IMR-90 (cell line): ENCODE results near the gene ATF1.
"Not testable (repeated sequence)": the region's sequence is repeated elsewhere in the genome, so short reads cannot be mapped to it uniquely, and the experiment has no call there.

Experiments
- CEBPB ChIP-seq: IDR thresholded peaks from 2 replicates; pipeline ENCODE4 v1.6.1; 2012; ENCODE audit warnings: low read depth, low read length, improper control_type of control experiment
- MAFK ChIP-seq: IDR thresholded peaks from 2 replicates; pipeline ENCODE4 v1.6.1; 2012; ENCODE audit warnings: low read depth, low read length, improper control_type of control experiment
- MXI1 ChIP-seq: IDR thresholded peaks from 2 replicates; pipeline ENCODE4 v1.6.1; 2012; ENCODE audit warnings: low read depth, mild to moderate bottlenecking, low read length, moderate library complexity, borderline replicate concordance
- POLR2A ChIP-seq: IDR thresholded peaks from 2 replicates; pipeline ENCODE4 v1.6.1; 2012; ENCODE audit warnings: mild to moderate bottlenecking, low read depth, low read length
- SMC3 ChIP-seq: fragments of 150-350 bp; IDR thresholded peaks from 2 replicates; pipeline ENCODE4 v1.6.1; 2016; ENCODE audit warnings: low read depth, mild to moderate bottlenecking, antibody characterized with exemption, low read length, moderate library complexity
- TF ChIP-seq, protein P1 (sequence below): conservative IDR thresholded peaks from 2 replicates; pipeline ENCODE4 v1.5.1; 2012; ENCODE audit warnings: mild to moderate bottlenecking, low read depth, low read length, improper control_type of control experiment

DNA sequence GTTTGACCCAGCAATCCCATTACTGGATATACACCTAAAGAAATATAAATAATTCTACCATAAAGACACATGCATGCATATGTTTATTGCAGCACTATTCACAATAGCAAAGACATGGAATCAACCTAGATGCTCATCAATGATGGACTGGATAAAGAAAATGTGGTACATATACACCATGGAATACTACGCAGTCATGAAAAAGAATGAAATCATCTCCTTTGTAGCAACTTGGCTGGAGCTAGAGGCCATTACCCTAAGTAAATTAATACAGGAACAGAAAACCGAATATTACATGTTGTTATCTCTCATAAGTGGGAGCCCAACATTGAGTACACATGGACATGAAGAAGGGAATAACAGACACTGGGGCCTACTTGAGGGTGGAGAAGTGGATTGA is 91.8 kb downstream of the ATF1 start:
- TF ChIP-seq, protein P1, sequence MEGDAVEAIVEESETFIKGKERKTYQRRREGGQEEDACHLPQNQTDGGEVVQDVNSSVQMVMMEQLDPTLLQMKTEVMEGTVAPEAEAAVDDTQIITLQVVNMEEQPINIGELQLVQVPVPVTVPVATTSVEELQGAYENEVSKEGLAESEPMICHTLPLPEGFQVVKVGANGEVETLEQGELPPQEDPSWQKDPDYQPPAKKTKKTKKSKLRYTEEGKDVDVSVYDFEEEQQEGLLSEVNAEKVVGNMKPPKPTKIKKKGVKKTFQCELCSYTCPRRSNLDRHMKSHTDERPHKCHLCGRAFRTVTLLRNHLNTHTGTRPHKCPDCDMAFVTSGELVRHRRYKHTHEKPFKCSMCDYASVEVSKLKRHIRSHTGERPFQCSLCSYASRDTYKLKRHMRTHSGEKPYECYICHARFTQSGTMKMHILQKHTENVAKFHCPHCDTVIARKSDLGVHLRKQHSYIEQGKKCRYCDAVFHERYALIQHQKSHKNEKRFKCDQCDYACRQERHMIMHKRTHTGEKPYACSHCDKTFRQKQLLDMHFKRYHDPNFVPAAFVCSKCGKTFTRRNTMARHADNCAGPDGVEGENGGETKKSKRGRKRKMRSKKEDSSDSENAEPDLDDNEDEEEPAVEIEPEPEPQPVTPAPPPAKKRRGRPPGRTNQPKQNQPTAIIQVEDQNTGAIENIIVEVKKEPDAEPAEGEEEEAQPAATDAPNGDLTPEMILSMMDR: not testable (repeated sequence)
- not testable (repeated sequence) for TF ChIP-seq POLR2A, SMC3, MAFK, MXI1, CEBPB
